SK-N-SH treated with all-trans-retinoic acid at 6 μM for 48 hours (cell line): ENCODE data around the gene ZBED4.

Source experiments
- ATAC-seq: fragments of 200-7000 bp; cut with Tn5 transposase; 3 replicates; pipeline ENCODE4 v1.9.1; 2020; ENCODE audit warnings: mild to moderate bottlenecking, moderate library complexity
- ARNTL ChIP-seq: fragments of 450-650 bp; formaldehyde crosslinking; IDR thresholded peaks from 2 replicates; pipeline ENCODE4 v1.5.0; 2020; ENCODE audit warnings: low read depth, mild to moderate bottlenecking, moderate library complexity, borderline replicate concordance
- BACH2 ChIP-seq: fragments of 250-450 bp; sonication (Bioruptor Pico); IDR thresholded peaks from 2 replicates; pipeline ENCODE4 v1.9.0; 2021; ENCODE audit warnings: mild to moderate bottlenecking, borderline replicate concordance
- CREB5 ChIP-seq: fragments of 250-450 bp; sonication (Bioruptor Pico); IDR thresholded peaks from 2 replicates; pipeline ENCODE4 v1.5.1; 2020; ENCODE audit warnings: low read depth, mild to moderate bottlenecking, moderate library complexity
- CSDC2 ChIP-seq: fragments of 250-450 bp; sonication (Bioruptor Pico); IDR thresholded peaks from 2 replicates; pipeline ENCODE4 v1.5.0; 2020; ENCODE audit warnings: mild to moderate bottlenecking, moderate library complexity
- CSRNP3 ChIP-seq: fragments of 250-450 bp; sonication (Bioruptor Pico); IDR thresholded peaks from 2 replicates; pipeline ENCODE4 v1.5.1; 2021; ENCODE audit warnings: mild to moderate bottlenecking, moderate library complexity
- ESRRG ChIP-seq: fragments of 250-450 bp; sonication (Bioruptor Pico); IDR thresholded peaks from 2 replicates; pipeline ENCODE4 v1.6.1; 2021; ENCODE audit warnings: mild to moderate bottlenecking
- GLIS3 ChIP-seq: fragments of 250-450 bp; sonication (Bioruptor Pico); IDR thresholded peaks from 2 replicates; pipeline ENCODE4 v1.5.0; 2020; ENCODE audit warnings: mild to moderate bottlenecking, moderate library complexity
- ISL1 ChIP-seq: fragments of 250-450 bp; sonication (Bioruptor Pico); IDR thresholded peaks from 2 replicates; pipeline ENCODE4 v2.1.2; 2022; ENCODE audit warnings: mild to moderate bottlenecking, moderate library complexity
- OSR1 ChIP-seq: fragments of 250-450 bp; sonication (Bioruptor Pico); IDR thresholded peaks from 2 replicates; pipeline ENCODE4 v1.8.0; 2022; ENCODE audit warnings: moderate library complexity, mild to moderate bottlenecking, inconsistent platforms
- PATZ1 ChIP-seq: fragments of 250-450 bp; sonication (Bioruptor Pico); IDR thresholded peaks from 2 replicates; pipeline ENCODE4 v1.8.0; 2020; ENCODE audit warnings: mild to moderate bottlenecking, moderate library complexity, borderline replicate concordance
- POU6F1 ChIP-seq: fragments of 250-450 bp; sonication (Bioruptor Pico); IDR thresholded peaks from 2 replicates; pipeline ENCODE4 v1.8.0; 2021; ENCODE audit warnings: low read depth, mild to moderate bottlenecking, moderate library complexity, borderline replicate concordance
- PPARA ChIP-seq: fragments of 250-450 bp; sonication (Bioruptor Pico); IDR thresholded peaks from 2 replicates; pipeline ENCODE4 v1.5.0; 2020; ENCODE audit warnings: mild to moderate bottlenecking, borderline replicate concordance
- RARB ChIP-seq: fragments of 250-450 bp; sonication (Bioruptor Pico); IDR thresholded peaks from 2 replicates; pipeline ENCODE4 v1.8.0; 2021; ENCODE audit warnings: mild to moderate bottlenecking, moderate library complexity
- SNAI2 ChIP-seq: fragments of 250-450 bp; sonication (Bioruptor Pico); IDR thresholded peaks from 2 replicates; pipeline ENCODE4 v1.5.0; 2020; ENCODE audit warnings: mild to moderate bottlenecking, moderate library complexity
- TCF4 ChIP-seq: fragments of 250-450 bp; sonication (Bioruptor Pico); IDR thresholded peaks from 2 replicates; pipeline ENCODE4 v1.8.0; 2021; ENCODE audit warnings: mild to moderate bottlenecking, moderate library complexity, borderline replicate concordance
- TOX ChIP-seq: fragments of 250-450 bp; sonication (Bioruptor Pico); IDR thresholded peaks from 2 replicates; pipeline ENCODE4 v1.8.0; 2021; ENCODE audit warnings: mild to moderate bottlenecking, moderate library complexity, borderline replicate concordance
- TSHZ2 ChIP-seq: fragments of 250-450 bp; sonication (Bioruptor Pico); IDR thresholded peaks from 2 replicates; pipeline ENCODE4 v1.5.0; 2020; ENCODE audit warnings: mild to moderate bottlenecking, moderate library complexity
- ZC3H10 ChIP-seq: fragments of 250-450 bp; sonication (Bioruptor Pico); IDR thresholded peaks from 2 replicates; pipeline ENCODE4 v1.5.1; 2021; ENCODE audit warnings: mild to moderate bottlenecking, moderate library complexity
- ZFP3 ChIP-seq: fragments of 250-450 bp; sonication (Bioruptor Pico); IDR thresholded peaks from 2 replicates; pipeline ENCODE4 v1.5.0; 2020; ENCODE audit warnings: mild to moderate bottlenecking, moderate library complexity
- ZFP30 ChIP-seq: fragments of 450-650 bp; formaldehyde crosslinking; IDR thresholded peaks from 2 replicates; pipeline ENCODE4 v1.5.0; 2022; ENCODE audit warnings: mild to moderate bottlenecking, moderate library complexity
- ZNF565 ChIP-seq: fragments of 450-650 bp; formaldehyde crosslinking; conservative IDR thresholded peaks from 2 replicates; pipeline ENCODE4 v1.5.0; 2020; ENCODE audit warnings: low read depth, mild to moderate bottlenecking, moderate library complexity
- ZNF70 ChIP-seq: fragments of 450-650 bp; formaldehyde crosslinking; IDR thresholded peaks from 2 replicates; pipeline ENCODE4 v1.5.0; 2020; ENCODE audit warnings: mild to moderate bottlenecking, moderate library complexity
- ZNF8 ChIP-seq: fragments of 450-650 bp; formaldehyde crosslinking; IDR thresholded peaks from 2 replicates; pipeline ENCODE4 v1.5.0; 2020; ENCODE audit warnings: mild to moderate bottlenecking, moderate library complexity

ZBED4 gene

GRCh38 chr22:49907807-49908206, 54.2 kb downstream of the ZBED4 start:
- TF ChIP-seq PPARA (CRISPR knock-in tag) (no peak), RARB (CRISPR knock-in tag) (no peak), CSDC2 (no peak), TSHZ2 (CRISPR knock-in tag) (no peak), PATZ1 (CRISPR knock-in tag) (no peak), ZC3H10 (CRISPR knock-in tag) (no peak), ZNF8 (no peak), BACH2 (CRISPR knock-in tag) (no peak), ARNTL (CRISPR knock-in tag) (no peak), CREB5 (no peak), ZFP3 (CRISPR knock-in tag) (no peak), ZFP30 (CRISPR knock-in tag) (no peak), GLIS3 (no peak), ESRRG (CRISPR knock-in tag) (no peak), CSRNP3 (CRISPR knock-in tag) (no peak), SNAI2 (CRISPR knock-in tag) (no peak), POU6F1 (no peak), TCF4 (no peak), ZNF565 (CRISPR knock-in tag) (no peak), TOX (CRISPR knock-in tag) (no peak)
- no peak for ATAC-seq

GRCh38 chr22:49909476-49910205, 56.0 kb downstream of the ZBED4 start:
- TF ChIP-seq POU6F1 (no peak), CSDC2 (no peak), OSR1 (CRISPR knock-in tag) (no peak), ZNF565 (CRISPR knock-in tag) (no peak), ISL1 (CRISPR knock-in tag) (no peak), ZNF70 (CRISPR knock-in tag) (no peak), TSHZ2 (CRISPR knock-in tag) (no peak)
- no peak for ATAC-seq
